GM18502 (cell line): ENCODE results near the gene PROK1.
"Not testable (repeated sequence)": the region's sequence is repeated elsewhere in the genome, so short reads cannot be mapped to it uniquely, and the experiment has no call there.

Experiments used
- ATAC-seq: cut with Tn5 transposase; IDR thresholded peaks from one replicate; pipeline ENCODE4 v1.9.1; 2021; ENCODE audit warnings: mild to moderate bottlenecking; ENCODE audit not compliant: unreplicated experiment, poor library complexity

PROK1 gene

GRCh38 chr1:110433213-110433612, 17.7 kb upstream of the PROK1 start:
- no peak for ATAC-seq

- ATAC-seq, result no peak
Measured at GRCh38 chr1:110433803-110434202, 17.1 kb upstream of the PROK1 start.

GRCh38 chr1:110434946-110435345, 16.0 kb upstream of the PROK1 start:
- no peak for ATAC-seq

- ATAC-seq, result no peak
Measured at GRCh38 chr1:110436635-110437034, 14.3 kb upstream of the PROK1 start.

DNA sequence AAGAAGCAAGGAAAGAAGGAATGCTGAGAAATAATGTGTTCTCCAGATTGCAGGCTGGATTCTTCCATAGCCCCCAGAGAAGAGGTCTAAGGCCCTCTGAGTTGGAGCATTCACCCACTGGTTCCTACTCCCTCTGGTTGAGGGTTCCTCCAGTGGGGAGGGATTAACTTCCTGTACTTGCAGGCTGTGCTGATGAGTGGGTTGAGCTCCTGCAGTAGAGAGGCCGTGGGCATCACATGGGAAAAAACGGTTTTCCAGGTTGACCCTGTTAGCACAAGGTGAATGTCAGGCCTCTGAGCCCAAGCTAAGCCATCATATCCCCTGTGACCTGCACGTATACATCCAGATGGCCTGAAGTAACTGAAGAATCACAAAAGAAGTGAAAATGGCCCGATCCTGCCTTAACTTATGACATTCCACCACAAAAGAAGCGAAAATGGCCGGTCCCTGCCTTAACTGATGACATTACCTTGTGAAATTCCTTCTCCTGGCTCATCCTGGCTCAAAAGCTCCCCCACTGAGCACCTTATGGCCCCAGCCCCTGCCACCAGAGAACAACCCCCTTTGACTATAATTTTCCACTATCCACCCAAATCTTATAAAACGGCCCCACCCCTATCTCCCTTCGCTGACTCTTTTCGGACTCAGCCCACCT, 13.2 kb upstream of the PROK1 start:
- not testable (repeated sequence) for ATAC-seq

GRCh38 chr1:110438893-110439292, 12.1 kb upstream of the PROK1 start:
- ATAC-seq, result no peak

DNA sequence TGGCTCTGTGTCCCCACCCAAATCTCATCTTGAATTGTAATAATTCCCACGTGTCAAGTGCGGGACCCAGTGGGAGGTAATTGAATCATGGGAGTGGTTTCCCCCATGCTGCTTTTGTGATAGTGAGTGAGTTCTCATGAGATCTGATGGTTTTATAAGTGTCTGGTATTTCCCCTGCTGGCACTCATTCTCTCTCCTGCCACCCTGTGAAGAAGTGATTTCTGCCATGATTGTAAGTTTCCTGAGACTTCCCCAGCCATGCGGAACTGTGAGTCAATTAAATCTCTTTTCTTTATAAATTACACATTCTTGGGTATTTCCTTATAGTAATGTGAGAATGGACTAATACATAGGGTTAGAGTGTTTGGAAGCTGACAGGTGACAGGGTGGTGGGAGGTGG, 11.1 kb upstream of the PROK1 start:
- not testable (repeated sequence) for ATAC-seq

DNA sequence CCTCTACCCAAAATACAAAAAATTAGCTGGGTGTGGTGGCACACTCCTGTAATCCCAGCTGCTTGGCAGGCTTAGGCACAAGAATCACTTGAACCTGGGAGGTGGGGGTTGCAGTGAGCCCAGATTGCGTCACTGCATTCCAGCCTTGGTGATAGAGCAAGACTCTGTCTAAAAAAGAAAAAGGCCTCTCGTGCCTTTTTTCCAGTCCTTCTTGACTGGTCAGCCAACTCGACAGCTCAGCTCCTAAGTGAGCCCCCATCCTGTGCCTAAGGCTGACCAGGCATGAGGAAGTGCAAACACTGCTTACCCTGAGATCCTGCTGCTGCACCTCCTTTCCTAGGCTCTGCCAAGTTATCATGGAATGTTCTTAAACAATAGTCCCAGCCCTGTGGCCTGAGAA, 10.1 kb upstream of the PROK1 start:
- ATAC-seq, result no peak

GRCh38 chr1:110441888-110442287, 9.1 kb upstream of the PROK1 start:
- ATAC-seq, result no peak

GRCh38 chr1:110443451-110443850, 7.5 kb upstream of the PROK1 start:
- no peak for ATAC-seq

DNA sequence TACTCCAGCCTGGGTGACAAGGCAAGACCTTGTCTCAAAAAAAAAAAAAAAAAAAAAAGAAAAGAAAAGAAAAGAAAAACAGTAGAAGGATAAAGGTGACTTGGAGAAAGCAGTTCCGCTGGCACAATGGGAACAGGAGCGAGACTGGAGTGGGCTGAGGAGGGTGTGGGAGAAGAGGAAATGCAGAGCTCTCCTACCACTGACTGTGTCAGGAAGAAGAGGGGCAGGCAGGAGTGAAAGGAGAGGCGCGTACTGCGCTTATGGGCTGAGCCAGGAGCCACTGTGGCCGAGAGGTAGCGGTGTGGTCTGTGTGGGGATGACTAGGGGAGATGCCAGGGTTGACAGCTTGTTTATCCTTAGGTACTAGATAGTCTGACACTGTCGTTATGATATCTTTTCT, 6.4 kb upstream of the PROK1 start:
- no peak for ATAC-seq

DNA sequence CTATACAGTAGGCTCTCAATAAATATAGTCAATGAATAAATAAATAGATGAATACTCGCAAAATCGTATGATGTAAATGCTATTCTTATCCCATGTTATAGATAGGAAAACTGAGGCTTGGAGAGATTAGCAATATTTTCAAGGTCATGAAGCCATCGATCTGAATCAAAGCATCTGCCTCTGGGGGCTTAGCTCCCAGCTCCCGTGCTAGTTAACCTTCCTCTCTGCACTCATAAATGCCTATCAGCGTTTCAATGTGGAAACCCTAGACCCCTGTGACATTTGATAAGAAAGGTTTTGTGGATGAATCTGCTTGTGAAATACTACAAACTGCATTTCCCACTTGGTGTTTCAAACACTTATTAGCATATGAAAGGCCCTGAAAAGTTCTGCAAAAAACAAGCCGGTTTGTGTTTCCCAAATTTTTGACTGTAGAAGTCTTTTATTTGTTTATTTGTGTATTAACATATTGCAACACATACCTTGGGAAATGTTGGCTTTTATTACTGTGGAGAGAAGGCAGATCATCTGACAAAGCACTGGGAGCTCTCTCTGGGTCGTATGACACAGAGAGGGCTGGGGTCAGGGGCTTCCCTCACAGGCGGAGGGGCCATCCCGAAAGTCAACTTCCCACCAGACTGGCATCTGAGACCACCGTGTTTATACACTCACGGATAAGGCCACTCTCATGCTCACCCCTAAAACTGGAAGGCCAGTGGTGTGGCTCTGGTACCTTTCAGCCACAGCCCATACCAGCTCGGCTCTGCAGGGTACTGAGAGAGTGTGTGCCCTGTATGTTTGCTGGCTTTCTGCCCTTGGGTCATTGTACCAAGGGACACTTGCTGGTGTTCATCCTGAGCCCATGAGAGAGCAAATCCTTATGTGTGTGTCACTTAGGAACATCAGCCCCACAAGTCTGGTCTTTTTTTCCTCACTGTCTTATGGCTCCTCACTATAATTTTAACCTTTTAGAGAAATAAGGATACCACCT, 993 bp upstream of the PROK1 start:
- no peak for ATAC-seq

- ATAC-seq, result no peak
Measured at GRCh38 chr1:110452330-110452729, 1.4 kb downstream of the PROK1 start.

DNA sequence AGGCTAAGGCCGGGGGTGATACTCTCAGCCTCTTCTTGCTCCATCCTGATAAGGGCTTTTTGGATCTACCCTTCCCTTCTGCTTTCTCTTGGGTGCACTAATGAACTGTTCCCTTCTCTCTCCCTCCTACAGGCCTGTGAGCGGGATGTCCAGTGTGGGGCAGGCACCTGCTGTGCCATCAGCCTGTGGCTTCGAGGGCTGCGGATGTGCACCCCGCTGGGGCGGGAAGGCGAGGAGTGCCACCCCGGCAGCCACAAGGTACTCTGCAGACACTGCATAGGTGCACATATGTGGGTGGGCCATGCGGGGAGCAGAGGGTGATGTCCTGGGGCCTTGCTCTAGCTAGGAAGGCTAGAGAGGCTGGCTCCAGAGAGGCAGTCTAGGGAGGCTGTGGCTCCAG, 2.9 kb downstream of the PROK1 start:
- ATAC-seq, result no peak

GRCh38 chr1:110454328-110454727, 3.4 kb downstream of the PROK1 start:
- no peak for ATAC-seq

GRCh38 chr1:110455151-110455550, 4.2 kb downstream of the PROK1 start:
- ATAC-seq, result no peak

DNA sequence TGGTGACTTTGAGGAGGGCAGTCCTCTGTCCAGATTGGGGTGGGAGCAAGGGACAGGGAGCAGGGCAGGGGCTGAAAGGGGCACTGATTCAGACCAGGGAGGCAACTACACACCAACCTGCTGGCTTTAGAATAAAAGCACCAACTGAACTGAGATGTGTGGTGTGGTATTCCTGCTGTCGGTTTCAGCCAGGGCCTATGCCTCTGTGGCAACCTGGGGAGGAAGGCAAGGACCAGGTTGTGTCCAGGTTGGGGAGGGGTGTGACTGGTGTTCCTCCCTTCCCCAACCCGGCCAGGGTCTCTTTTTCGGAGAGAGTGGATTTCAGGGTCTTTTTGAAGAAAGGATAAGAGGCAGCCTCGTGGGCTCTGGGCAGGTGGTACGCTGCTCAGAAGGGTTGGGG, 6.3 kb downstream of the PROK1 start:
- ATAC-seq, result no peak

GRCh38 chr1:110460253-110461220, 9.6 kb downstream of the PROK1 start:
- ATAC-seq, result peak; percentile 46

GRCh38 chr1:110462093-110462492, 11.1 kb downstream of the PROK1 start:
- no peak for ATAC-seq

- no peak for ATAC-seq
Measured at GRCh38 chr1:110462964-110463363, 12.0 kb downstream of the PROK1 start.
